Subcutaneous abdominal adipose tissue (tissue), 5 donors: Measurements from ENCODE around the gene CHCHD1.
"Not testable (repeated sequence)": the region's sequence is repeated elsewhere in the genome, so short reads cannot be mapped to it uniquely, and the experiment has no call there.

ENCODE experiments used
- H3K27ac ChIP-seq: one replicate; pipeline ENCODE4 v1.7.0; 2013; ENCODE audit warnings: low read depth, mild to moderate bottlenecking, inconsistent platforms, low read length, moderate library complexity
- H3K27me3 ChIP-seq, 5 donors: one replicate each; pipeline ENCODE4 v1.7.0; 2013; ENCODE audit warnings: low read length in 5 of 5, inconsistent platforms in 1 of 5; ENCODE audit not compliant: control insufficient read depth in 5 of 5, insufficient read depth in 4 of 5
- H3K36me3 ChIP-seq, 5 donors: one replicate each; pipeline ENCODE4 v1.7.0; 2013; ENCODE audit warnings: low read length in 5 of 5; ENCODE audit not compliant: control insufficient read depth in 5 of 5, insufficient read depth in 5 of 5
- H3K4me1 ChIP-seq, 5 donors: one replicate each; pipeline ENCODE4 v1.7.0; 2013; ENCODE audit warnings: low read length in 5 of 5, mild to moderate bottlenecking in 3 of 5, moderate library complexity in 1 of 5; ENCODE audit not compliant: control insufficient read depth in 5 of 5, insufficient read depth in 5 of 5
- H3K4me3 ChIP-seq, 5 donors: one replicate each; pipeline ENCODE4 v1.7.0; 2013; ENCODE audit warnings: low read length in 5 of 5, low read depth in 1 of 5
- H3K9ac ChIP-seq, 5 donors: one replicate each; pipeline ENCODE4 v1.7.0; 2013; ENCODE audit warnings: low read length in 5 of 5, mild to moderate bottlenecking in 4 of 5, moderate library complexity in 3 of 5
- H3K9me3 ChIP-seq, 5 donors: one replicate each; pipeline ENCODE4 v1.7.0; 2013; ENCODE audit warnings: low read length in 5 of 5; ENCODE audit not compliant: control insufficient read depth in 5 of 5
- donor health status: healthy.
- donor health status: healthy.
- donor health status: healthy.
- donor health status: healthy.
- donor health status: healthy.

The CHCHD1 gene

DNA sequence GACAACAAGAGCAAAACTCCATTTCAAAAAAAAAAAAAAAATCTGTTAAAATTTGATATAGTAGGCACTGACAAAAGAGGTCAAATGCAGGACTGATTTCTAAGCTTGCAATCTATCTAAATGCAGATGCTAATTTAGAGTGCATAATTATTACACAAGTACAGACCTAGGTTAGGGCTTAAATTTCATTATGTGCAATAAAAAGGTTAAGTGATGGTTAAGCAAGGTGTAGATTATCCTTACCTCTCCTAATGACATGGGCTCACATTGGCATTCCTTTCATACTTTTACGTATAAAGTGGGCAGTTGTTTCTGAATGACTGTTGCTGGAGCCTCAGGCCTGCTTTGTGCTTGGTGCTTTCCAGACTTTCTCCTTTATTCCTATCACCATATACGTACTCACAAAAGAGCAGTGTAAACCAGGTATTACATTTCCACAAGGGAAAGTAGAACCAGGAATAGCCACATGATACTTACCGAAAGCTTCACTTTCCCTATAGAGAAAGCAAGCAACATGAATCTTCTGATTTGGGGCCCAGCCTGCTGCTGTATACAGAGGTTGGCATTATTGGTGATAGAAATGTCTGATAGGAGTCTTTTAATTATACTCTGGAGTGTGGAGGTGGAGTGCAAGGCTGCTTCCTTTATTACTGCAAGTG is 2.2 kb upstream of the CHCHD1 start:
- Histone ChIP-seq H3K27me3 (no peaks in the 10 kb centered on the region), H3K4me1 (peaks cover 9 to 45% (median 34%) of the 10 kb centered on the region in 5 donors), H3K9me3 (no peaks in the 10 kb centered on the region), H3K9ac (no peak overlapping the region), H3K4me3 (no peak overlapping the region), H3K27ac (no peak overlapping the region), H3K36me3 (peaks cover 4 to 34% (median 18%) of the 10 kb centered on the region in 5 donors)

- no peaks in the 10 kb centered on the region for H3K9me3 ChIP-seq
- H3K4me3 ChIP-seq = no peak overlapping the region
- peaks cover 4 to 28% (median 18%) of the 10 kb centered on the region in 5 donors for H3K36me3 ChIP-seq
- no peak overlapping the region for H3K27ac ChIP-seq
- H3K4me1 ChIP-seq = peaks cover 7 to 43% (median 33%) of the 10 kb centered on the region in 5 donors
- H3K27me3 ChIP-seq = no peaks in the 10 kb centered on the region
- no peak overlapping the region for H3K9ac ChIP-seq
Observed at GRCh38 chr10:73780301-73780700, 1.5 kb upstream of the CHCHD1 start.

DNA sequence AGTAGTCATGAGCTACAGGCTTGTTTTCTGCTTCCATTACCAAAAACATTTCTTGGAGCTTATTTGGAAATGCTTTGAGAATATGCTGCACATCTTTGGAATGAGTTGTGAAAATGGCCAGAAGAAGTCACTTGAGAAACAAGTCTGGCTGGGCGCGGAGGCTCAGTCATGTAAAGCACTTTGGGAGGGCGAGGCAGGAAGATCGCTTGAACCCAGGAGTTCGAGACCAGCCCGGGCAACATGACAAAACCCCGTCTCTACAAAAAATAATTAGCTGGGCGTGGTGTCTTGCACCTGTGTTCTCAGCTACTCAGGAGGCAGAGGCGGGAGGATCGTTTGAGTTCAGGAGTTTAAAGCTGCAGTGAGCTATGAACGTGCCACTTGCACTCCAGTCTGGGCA is 882 bp upstream of the CHCHD1 start:
- Histone ChIP-seq H3K9me3 (no peaks in the 10 kb centered on the region), H3K9ac (peak overlapping the region in 4 of 5 donors; percentile 88 to 96 (median 92)), H3K27me3 (no peaks in the 10 kb centered on the region), H3K27ac (peak overlapping the region; percentile 3), H3K4me3 (peak overlapping the region; percentile 82 to 96 (median 88)), H3K4me1 (peaks cover 7 to 44% (median 33%) of the 10 kb centered on the region in 5 donors), H3K36me3 (peaks cover 4 to 22% (median 11%) of the 10 kb centered on the region in 5 donors)

- H3K9ac ChIP-seq = peak overlapping the region; percentile 32 to 96 (median 92)
Observed at GRCh38 chr10:73781548-73781878, 335 bp upstream of the CHCHD1 start.

GRCh38 chr10:73782749-73783085 is 869 bp downstream of the CHCHD1 start:
- Histone ChIP-seq H3K27ac (peak overlapping the region; percentile 86), H3K4me3 (peak overlapping the region; percentile 85 to 98 (median 94)), H3K27me3 (no peaks in the 10 kb centered on the region), H3K4me1 (peaks cover 14 to 61% (median 49%) of the 10 kb centered on the region in 5 donors), H3K9me3 (no peaks in the 10 kb centered on the region), H3K36me3 (peaks cover 4 to 13% (median 9%) of the 10 kb centered on the region in 5 donors), H3K9ac (peak overlapping the region; percentile 88 to 96 (median 93))

More at GRCh38 chr10:73781548-73781878, 335 bp upstream of the CHCHD1 start:
- Histone ChIP-seq H3K27me3 (no peaks in the 10 kb centered on the region), H3K4me1 (peaks cover 10 to 50% (median 38%) of the 10 kb centered on the region in 5 donors), H3K9me3 (no peaks in the 10 kb centered on the region), H3K27ac (peak overlapping the region; percentile 86), H3K36me3 (peaks cover 4 to 19% (median 11%) of the 10 kb centered on the region in 5 donors), H3K4me3 (peak overlapping the region; percentile 82 to 96 (median 88))

GRCh38 chr10:73785211-73785720 is 3.4 kb downstream of the CHCHD1 start, which contains the start of gene ZSWIM8:
Gene ZSWIM8 (plus strand): TSS chr10:73785606. CDS start chr10:73785879, 273 bp downstream.
- peak within 1 kb of the TSS; percentile 79 for H3K27ac ChIP-seq
- H3K9me3 ChIP-seq = no peaks in the 10 kb centered on the region
- no peaks in the 10 kb centered on the region for H3K27me3 ChIP-seq

GRCh38 chr10:73785721-73786511 is 4.1 kb downstream of the CHCHD1 start:
- peak overlapping the region; percentile 93 to 95 (median 94) for H3K9ac ChIP-seq
- peak overlapping the region; percentile 79 for H3K27ac ChIP-seq
- H3K4me1 ChIP-seq = peaks cover 15 to 57% (median 48%) of the 10 kb centered on the region in 5 donors
- peaks cover 0 to 25% (median 23%) of the 10 kb centered on the region in 5 donors for H3K36me3 ChIP-seq
- peak overlapping the region; percentile 88 to 98 (median 91) for H3K4me3 ChIP-seq
- H3K9me3 ChIP-seq = no peaks in the 10 kb centered on the region
- H3K27me3 ChIP-seq = no peaks in the 10 kb centered on the region

More at GRCh38 chr10:73785211-73785720, 3.4 kb downstream of the CHCHD1 start, which contains the start of gene ZSWIM8:
- H3K36me3 ChIP-seq = peaks cover 0 to 18% (median 18%) of the 10 kb centered on the region in 5 donors
- H3K9ac ChIP-seq = peak within 1 kb of the TSS; percentile 93 to 95 (median 94)
- H3K4me3 ChIP-seq = peak within 1 kb of the TSS; percentile 88 to 98 (median 91)
- H3K4me1 ChIP-seq = peaks cover 17 to 63% (median 55%) of the 10 kb centered on the region in 5 donors

DNA sequence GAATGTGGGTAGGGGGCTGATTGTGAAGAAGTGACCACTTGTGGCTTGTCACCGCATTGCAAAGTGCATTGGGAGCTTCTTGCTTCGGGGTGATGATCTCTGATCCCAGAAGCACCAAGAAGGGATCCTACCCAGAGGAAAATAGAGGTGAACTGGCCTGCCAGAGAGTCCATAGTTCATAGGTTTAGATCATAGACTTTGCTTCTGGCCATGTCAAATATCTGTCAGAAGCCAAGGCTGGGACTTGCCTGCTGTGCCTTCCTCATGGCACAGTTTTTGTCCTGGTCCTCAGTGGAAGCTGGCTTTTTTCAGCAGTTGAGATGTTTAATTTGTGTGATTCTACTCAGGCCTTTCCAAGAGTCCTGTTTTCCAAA is 4.7 kb downstream of the CHCHD1 start:
- H3K4me1 ChIP-seq = peaks cover 15 to 51% (median 43%) of the 10 kb centered on the region in 5 donors
- H3K9ac ChIP-seq = peak overlapping the region; percentile 93 to 95 (median 94)
- H3K36me3 ChIP-seq = peaks cover 0 to 31% (median 29%) of the 10 kb centered on the region in 5 donors
- peak overlapping the region; percentile 88 to 98 (median 91) for H3K4me3 ChIP-seq
- H3K9me3 ChIP-seq = no peaks in the 10 kb centered on the region
- no peaks in the 10 kb centered on the region for H3K27me3 ChIP-seq
- H3K27ac ChIP-seq = peak overlapping the region; percentile 79

DNA sequence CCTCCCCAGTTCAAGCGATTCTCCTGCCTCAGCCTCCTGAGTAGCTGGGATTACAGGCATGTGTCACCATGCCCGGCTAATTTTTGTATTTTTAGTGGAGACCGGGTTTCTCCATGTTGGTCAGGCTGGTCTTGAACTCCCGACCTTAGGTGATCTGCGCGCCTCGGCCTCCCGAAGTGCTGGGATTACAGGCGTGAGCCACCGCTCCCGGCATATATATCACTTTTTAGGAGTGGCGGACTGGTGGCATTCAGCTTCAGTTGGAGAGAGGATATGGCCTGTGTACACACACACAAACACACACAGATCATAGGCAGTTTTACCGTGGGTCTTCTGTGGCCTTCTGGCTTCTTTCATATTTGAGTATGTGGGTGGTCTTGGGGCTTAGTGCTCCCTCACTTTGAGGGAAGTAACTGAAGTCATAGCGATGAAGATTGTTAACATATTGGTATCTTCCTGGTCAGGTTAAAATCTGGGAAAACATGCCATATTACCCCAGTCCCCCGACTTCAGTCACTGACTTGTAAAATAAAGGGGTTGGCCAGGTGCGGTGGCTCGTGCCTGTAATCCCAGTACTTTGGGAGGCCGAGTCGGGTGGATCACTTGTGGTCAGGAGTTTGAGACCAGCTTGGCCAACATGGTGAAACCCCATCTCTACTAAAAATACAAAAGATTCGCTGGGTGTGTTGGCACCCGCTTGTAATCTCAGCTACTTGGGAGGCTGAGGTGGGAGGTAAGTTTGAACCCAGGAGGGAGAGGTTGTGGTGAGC is 5.4 kb downstream of the CHCHD1 start:
- H3K4me1 ChIP-seq = peaks cover 15 to 49% (median 42%) of the 10 kb centered on the region in 5 donors
- H3K9ac ChIP-seq = peak overlapping the region in 2 of 5 donors; percentile 16 to 42
- not testable (repeated sequence) for H3K9me3 ChIP-seq, H3K27ac ChIP-seq, H3K27me3 ChIP-seq
- H3K4me3 ChIP-seq = peak overlapping the region; percentile 16 to 98 (median 27)
- H3K36me3 ChIP-seq = peaks cover 0 to 38% (median 36%) of the 10 kb centered on the region in 5 donors
